HepG2 (cell line): ENCODE data around the gene TBL3. TPM values are rescaled to one million over a fixed set of nuclear protein-coding genes. Genes with fewer than 3 reads are reported as not detected.

Source experiments
- ATAC-seq: fragments of 200-7000 bp; cut with Tn5 transposase; 3 replicates; pipeline ENCODE4 v1.9.1; 2020; ENCODE audit warnings: mild to moderate bottlenecking, moderate library complexity
- BruUV-seq: library from RNA; stranded (reverse); fragments of 400-500 nt; replicated peaks from 2 replicates; lab custom pipeline; 2021; lab: Mats Ljungman, UMichigan
- CTCF ChIA-PET: fragments of 300-600 bp; formaldehyde crosslinking; extraction: SDS; loops from one replicate; lab custom pipeline; 2021; ENCODE audit warnings: low total read pairs, inconsistent platforms, low intra/inter-chr PET ratio; lab: Yijun Ruan, JAX
- POLR2A ChIA-PET: fragments of 350-600 bp; sonication (Branson Sonifier 250); formaldehyde crosslinking; loops from one replicate; lab custom pipeline; 2020; ENCODE audit warnings: antibody characterized with exemption, inconsistent platforms; lab: Yijun Ruan, JAX
- DNase-seq: peaks from one replicate; pipeline ENCODE4 v3.0.0-alpha.2; 2015; ENCODE audit warnings: low spot score
- FAIRE-seq: peaks from 3 replicates; lab custom pipeline; 2011; peaks lifted over from hg19 to GRCh38; lab: Jason Lieb, UNC
- H2AFZ ChIP-seq: one replicate; pipeline ENCODE4 v1.6.1; 2011; ENCODE audit warnings: low read length, inconsistent platforms
- H3K27ac ChIP-seq: fragments of 300-600 bp; 3 replicates; pipeline ENCODE4 v1.8.0; 2011; ENCODE audit warnings: mixed run types, mild to moderate bottlenecking, mixed read lengths, low read length, inconsistent platforms; ENCODE audit not compliant: insufficient read depth; ENCODE audit errors: extremely low read length
- H3K27me3 ChIP-seq, 2 experiments: fragments of 200-600 bp in 1 of 2; 2 replicates in 1 of 2; 3 replicates in 1 of 2; pipeline versions ENCODE4 v1.6.0 to v1.8.0; 2011; ENCODE audit warnings: low read length in 2 of 2, mild to moderate bottlenecking in 2 of 2, moderate library complexity in 2 of 2, inconsistent platforms in 1 of 2; ENCODE audit not compliant: insufficient read depth in 2 of 2, control insufficient read depth in 1 of 2
- H3K36me3 ChIP-seq, 2 experiments: fragments of 200-600 bp in 1 of 2; replicated peaks in 1 of 2; 2 replicates in 1 of 2; 3 replicates in 1 of 2; pipeline versions ENCODE4 v1.5.1 to v1.8.0; 2011; ENCODE audit warnings: low read length in 2 of 2, inconsistent platforms in 1 of 2; ENCODE audit not compliant: insufficient read depth in 2 of 2, control insufficient read depth in 1 of 2
- H3K4me1 ChIP-seq: 2 replicates; pipeline ENCODE4 v1.5.1; 2012; ENCODE audit warnings: low read length, inconsistent platforms; ENCODE audit not compliant: insufficient read depth
- H3K4me2 ChIP-seq: 2 replicates; pipeline ENCODE4 v1.6.0; 2011; ENCODE audit warnings: low read depth, low read length, inconsistent platforms
- H3K4me3 ChIP-seq, 3 experiments: fragments of 200-600 bp in 1 of 3; sonication (generic), shearing (Covaris generic) in 1 of 3; replicated peaks in 1 of 3; 2 replicates each; pipeline ENCODE4 v1.5.1; 2011 to 2016; ENCODE audit warnings: low read length in 3 of 3, inconsistent platforms in 2 of 3, low read depth in 2 of 3, mild to moderate bottlenecking in 2 of 3, control low read depth in 1 of 3, mixed read lengths in 1 of 3; ENCODE audit not compliant: insufficient read depth in 1 of 3
- H3K79me2 ChIP-seq: one replicate; pipeline ENCODE4 v1.6.1; 2011; ENCODE audit warnings: low read length, inconsistent platforms; ENCODE audit not compliant: insufficient read depth
- H3K9ac ChIP-seq: 2 replicates; pipeline ENCODE4 v1.6.0; 2011; ENCODE audit warnings: mild to moderate bottlenecking, low read depth, low read length, inconsistent platforms; ENCODE audit not compliant: insufficient read depth
- H3K9me3 ChIP-seq: 2 replicates; pipeline ENCODE4 v1.5.1; 2012; ENCODE audit warnings: mild to moderate bottlenecking, low read length
- H4K20me1 ChIP-seq: 2 replicates; pipeline ENCODE4 v1.6.0; 2011; ENCODE audit warnings: inconsistent platforms, mild to moderate bottlenecking, low read length, moderate library complexity; ENCODE audit not compliant: insufficient read depth
- HMGXB4 ChIP-seq, 2 experiments: sonication (generic) in 1 of 2; formaldehyde crosslinking in 1 of 2; IDR thresholded peaks; 2 replicates each; pipeline versions ENCODE4 v1.4.0 to v1.6.1; 2018 to 2020; ENCODE audit warnings: missing genetic modification reagents in 2 of 2, borderline replicate concordance in 1 of 2, low read depth in 1 of 2, mild to moderate bottlenecking in 1 of 2, missing biosample characterization in 1 of 2
- ISX ChIP-seq: sonication (generic); formaldehyde crosslinking; conservative IDR thresholded peaks from 2 replicates; pipeline ENCODE4 v1.5.0; 2020; ENCODE audit warnings: missing genetic modification reagents
- MAFF ChIP-seq: IDR thresholded peaks from 2 replicates; pipeline ENCODE4 v1.6.1; 2011; ENCODE audit warnings: low read depth, low read length, improper control_type of control experiment
- MAX ChIP-seq: IDR thresholded peaks from 2 replicates; pipeline ENCODE4 v1.6.1; 2012; ENCODE audit warnings: inconsistent platforms
- YY1 ChIP-seq: IDR thresholded peaks from 2 replicates; pipeline ENCODE4 v1.6.1; 2011; ENCODE audit warnings: low read length, low read depth, moderate library complexity, mild to moderate bottlenecking; ENCODE audit not compliant: insufficient read depth, insufficient replicate concordance
- ZFY ChIP-seq: sonication (generic); formaldehyde crosslinking; IDR thresholded peaks from 2 replicates; pipeline ENCODE4 v1.4.0; 2020; ENCODE audit warnings: missing genetic modification reagents
- ZNF121 ChIP-seq: sonication (generic); formaldehyde crosslinking; IDR thresholded peaks from 2 replicates; pipeline ENCODE4 v1.5.0; 2020; ENCODE audit warnings: mild to moderate bottlenecking, missing genetic modification reagents
- ZNF432 ChIP-seq: sonication (generic); formaldehyde crosslinking; IDR thresholded peaks from 2 replicates; pipeline ENCODE4 v1.5.0; 2020; ENCODE audit warnings: missing genetic modification reagents, mild to moderate bottlenecking, borderline replicate concordance
- ZNF687 ChIP-seq: sonication (generic); formaldehyde crosslinking; IDR thresholded peaks from 2 replicates; pipeline ENCODE4 v1.5.1; 2020; ENCODE audit warnings: mild to moderate bottlenecking, missing genetic modification reagents, moderate library complexity
- ZNF850 ChIP-seq: sonication (generic); formaldehyde crosslinking; conservative IDR thresholded peaks from 2 replicates; pipeline ENCODE4 v1.9.0; 2021; ENCODE audit warnings: mild to moderate bottlenecking, missing genetic modification reagents
- WGBS: methylation state at CpG from one replicate; pipeline ENCODE4 v1.1.6; 2017; ENCODE audit warnings: low lambda C conversion rate; 5-methylcytosine and 5-hydroxymethylcytosine counted together
- in situ Hi-C: cut with HindIII; loops from 2 replicates; pipeline ENCODE4 v1.10.0; 2017; ENCODE audit warnings: low pct_unique_long_range_greater_than_20kb; ENCODE audit not compliant: extremely low pct_ligation_motif_present
- intact Hi-C: fragments of 100-400 bp; cut with micrococcal nuclease; formaldehyde crosslinking; loops from one replicate; pipeline ENCODE4 v1.10.0; 2022; ENCODE audit not compliant: unreplicated experiment
- polyA plus RNA-seq, 8 experiments: library from polyadenylated mRNA; depleted of rRNA in 3 of 8; stranded (reverse) in 7 of 8; unstranded in 1 of 8; fragments of >200 nt; fragmentation: Illumina TruSeq in 4 of 8; extraction: Trizol in 4 of 8; gene quantifications; 2 replicates each; pipeline versions ENCODE4 v1.2.1 to v1.2.3, GENCODE V29; 2011 to 2016; ENCODE audit warnings: low read depth in 4 of 8, missing spikeins in 1 of 8, mixed read lengths in 1 of 8; ENCODE audit not compliant: insufficient read depth in 1 of 8
- total RNA-seq, 5 experiments: library from RNA; depleted of rRNA; stranded (reverse); fragments of >200 nt; fragmentation: Illumina TruSeq; extraction: Trizol; gene quantifications; 2 replicates each; pipeline ENCODE4 v1.2.3, GENCODE V29; 2016; ENCODE audit warnings: low read depth in 1 of 5
- TF ChIP-seq, protein P1 (sequence below): sonication (generic); formaldehyde crosslinking; IDR thresholded peaks from 2 replicates; pipeline ENCODE4 v1.9.0; 2021; ENCODE audit warnings: mild to moderate bottlenecking, missing genetic modification reagents

TBL3 gene
- total and polyA plus RNA-seq, 2 of the 13 experiments (the other 11 are each of a cell fraction or from before 2014, with no cell fraction given), result 16.8 to 38.0 TPM

DNA sequence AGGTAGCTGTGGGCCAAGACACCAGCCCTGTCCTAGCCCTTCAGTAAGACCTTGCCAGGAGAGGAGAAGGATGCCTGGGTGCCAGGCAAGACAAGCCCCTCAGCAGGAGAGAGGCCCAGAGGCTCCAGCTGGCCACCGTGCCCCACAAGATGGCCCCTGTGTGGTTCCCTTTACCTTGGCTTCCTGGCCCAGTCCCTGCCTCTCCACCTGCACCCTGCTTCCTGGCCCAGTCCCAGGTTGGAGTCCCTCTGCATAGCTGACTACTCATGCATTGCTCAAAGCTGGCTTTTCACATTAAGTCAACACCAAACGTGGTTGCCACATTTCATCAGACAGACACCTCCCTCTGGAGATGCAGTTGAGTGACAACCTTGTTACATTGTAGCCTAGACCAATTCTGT is 21.9 kb downstream of the TBL3 start:
- Histone ChIP-seq H4K20me1 (no peaks in the 10 kb centered on the region), H3K9ac (no peak overlapping the region), H3K4me2 (peak overlapping the region; percentile 34; the same call in 1 of the 2 replicates), H3K36me3 (peaks cover 0 to 4% of the 10 kb centered on the region in 2 experiments; a peak in 2 of 5 replicates), H3K79me2 (no peaks in the 10 kb centered on the region), H3K4me3 (peak overlapping the region in 1 of 3 experiments; percentile 5; a peak in 1 of 6 replicates), H3K9me3 (no peaks in the 10 kb centered on the region), H2AFZ (no peak overlapping the region), H3K4me1 (peaks cover 37% of the 10 kb centered on the region), H3K27ac (no peak overlapping the region), H3K27me3 (peaks cover 0 to 8% of the 10 kb centered on the region in 2 experiments; a peak in 2 of 5 replicates)
- ChIA-PET CTCF (no interaction called here), POLR2A (interaction anchor here (0.8 to 2.6 kb wide), 8 partner anchors 9 to 161 kb away, joined by 3 to 16 read pairs (median 7); partner anchors contain the start of genes GFER, RPS2 and TRAF7)
- DNase-seq (peak; percentile 79), FAIRE-seq (peak; percentile 82), ATAC-seq (peak; percentile 68)
- no TSS peak for BruUV-seq
- in situ Hi-C loops (no loop called here), intact Hi-C loops (no loop called here)
- WGBS, result 7% methylated on average over 2 of the region's 2 CpGs
- TF ChIP-seq, protein P1, sequence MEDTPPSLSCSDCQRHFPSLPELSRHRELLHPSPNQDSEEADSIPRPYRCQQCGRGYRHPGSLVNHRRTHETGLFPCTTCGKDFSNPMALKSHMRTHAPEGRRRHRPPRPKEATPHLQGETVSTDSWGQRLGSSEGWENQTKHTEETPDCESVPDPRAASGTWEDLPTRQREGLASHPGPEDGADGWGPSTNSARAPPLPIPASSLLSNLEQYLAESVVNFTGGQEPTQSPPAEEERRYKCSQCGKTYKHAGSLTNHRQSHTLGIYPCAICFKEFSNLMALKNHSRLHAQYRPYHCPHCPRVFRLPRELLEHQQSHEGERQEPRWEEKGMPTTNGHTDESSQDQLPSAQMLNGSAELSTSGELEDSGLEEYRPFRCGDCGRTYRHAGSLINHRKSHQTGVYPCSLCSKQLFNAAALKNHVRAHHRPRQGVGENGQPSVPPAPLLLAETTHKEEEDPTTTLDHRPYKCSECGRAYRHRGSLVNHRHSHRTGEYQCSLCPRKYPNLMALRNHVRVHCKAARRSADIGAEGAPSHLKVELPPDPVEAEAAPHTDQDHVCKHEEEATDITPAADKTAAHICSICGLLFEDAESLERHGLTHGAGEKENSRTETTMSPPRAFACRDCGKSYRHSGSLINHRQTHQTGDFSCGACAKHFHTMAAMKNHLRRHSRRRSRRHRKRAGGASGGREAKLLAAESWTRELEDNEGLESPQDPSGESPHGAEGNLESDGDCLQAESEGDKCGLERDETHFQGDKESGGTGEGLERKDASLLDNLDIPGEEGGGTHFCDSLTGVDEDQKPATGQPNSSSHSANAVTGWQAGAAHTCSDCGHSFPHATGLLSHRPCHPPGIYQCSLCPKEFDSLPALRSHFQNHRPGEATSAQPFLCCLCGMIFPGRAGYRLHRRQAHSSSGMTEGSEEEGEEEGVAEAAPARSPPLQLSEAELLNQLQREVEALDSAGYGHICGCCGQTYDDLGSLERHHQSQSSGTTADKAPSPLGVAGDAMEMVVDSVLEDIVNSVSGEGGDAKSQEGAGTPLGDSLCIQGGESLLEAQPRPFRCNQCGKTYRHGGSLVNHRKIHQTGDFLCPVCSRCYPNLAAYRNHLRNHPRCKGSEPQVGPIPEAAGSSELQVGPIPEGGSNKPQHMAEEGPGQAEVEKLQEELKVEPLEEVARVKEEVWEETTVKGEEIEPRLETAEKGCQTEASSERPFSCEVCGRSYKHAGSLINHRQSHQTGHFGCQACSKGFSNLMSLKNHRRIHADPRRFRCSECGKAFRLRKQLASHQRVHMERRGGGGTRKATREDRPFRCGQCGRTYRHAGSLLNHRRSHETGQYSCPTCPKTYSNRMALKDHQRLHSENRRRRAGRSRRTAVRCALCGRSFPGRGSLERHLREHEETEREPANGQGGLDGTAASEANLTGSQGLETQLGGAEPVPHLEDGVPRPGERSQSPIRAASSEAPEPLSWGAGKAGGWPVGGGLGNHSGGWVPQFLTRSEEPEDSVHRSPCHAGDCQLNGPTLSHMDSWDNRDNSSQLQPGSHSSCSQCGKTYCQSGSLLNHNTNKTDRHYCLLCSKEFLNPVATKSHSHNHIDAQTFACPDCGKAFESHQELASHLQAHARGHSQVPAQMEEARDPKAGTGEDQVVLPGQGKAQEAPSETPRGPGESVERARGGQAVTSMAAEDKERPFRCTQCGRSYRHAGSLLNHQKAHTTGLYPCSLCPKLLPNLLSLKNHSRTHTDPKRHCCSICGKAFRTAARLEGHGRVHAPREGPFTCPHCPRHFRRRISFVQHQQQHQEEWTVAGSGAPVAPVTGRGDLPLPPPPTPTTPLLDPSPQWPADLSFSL (CRISPR knock-in tag), result no peak
- no peak for TF ChIP-seq ZNF432 (CRISPR knock-in tag)
- TF ChIP-seq HMGXB4 (CRISPR knock-in tag; IDR thresholded peaks at IDR 0.05; ENCODE audit: borderline replicate concordance in 1 of 2, low read depth in 1 of 2), result no peak
- peak; percentile 8 for TF ChIP-seq YY1
- TF ChIP-seq ZNF850 (CRISPR knock-in tag), result no peak
- 0 out of 2 replicates have a peak, but pooled peaks have one; percentile 32 for TF ChIP-seq MAX
- TF ChIP-seq ZNF121, result peak; percentile 57; the same call in 1 of the 2 replicates
- TF ChIP-seq MAFF, result no peak
- no peak for TF ChIP-seq ISX (CRISPR knock-in tag)
- TF ChIP-seq ZFY (CRISPR knock-in tag), result peak; percentile 23; the same call in 1 of the 2 replicates
- peak; percentile 81 for TF ChIP-seq ZNF687 (CRISPR knock-in tag)
